GM13976 (cell line): ENCODE measurements around the gene TCFL5.

Experiments
- DNase-seq: peaks from one replicate; pipeline ENCODE4 v3.0.0; 2012; ENCODE audit warnings: low spot score
- in situ Hi-C: fragments of 300-500 bp; cut with MboI; formaldehyde crosslinking; loops from one replicate; pipeline ENCODE4 v1.12.0; 2022; ENCODE audit warnings: low sequenced_read_pairs, mixed read lengths, inconsistent platforms; ENCODE audit not compliant: unreplicated experiment
- TF ChIP-seq, protein P1 (sequence below): IDR thresholded peaks from 2 replicates; pipeline ENCODE4 v1.5.1; 2012; ENCODE audit warnings: borderline replicate concordance, mild to moderate bottlenecking; ENCODE audit not compliant: insufficient read depth; ENCODE audit errors: extremely low read depth, missing control alignments, control extremely low read depth

The TCFL5 gene

DNA sequence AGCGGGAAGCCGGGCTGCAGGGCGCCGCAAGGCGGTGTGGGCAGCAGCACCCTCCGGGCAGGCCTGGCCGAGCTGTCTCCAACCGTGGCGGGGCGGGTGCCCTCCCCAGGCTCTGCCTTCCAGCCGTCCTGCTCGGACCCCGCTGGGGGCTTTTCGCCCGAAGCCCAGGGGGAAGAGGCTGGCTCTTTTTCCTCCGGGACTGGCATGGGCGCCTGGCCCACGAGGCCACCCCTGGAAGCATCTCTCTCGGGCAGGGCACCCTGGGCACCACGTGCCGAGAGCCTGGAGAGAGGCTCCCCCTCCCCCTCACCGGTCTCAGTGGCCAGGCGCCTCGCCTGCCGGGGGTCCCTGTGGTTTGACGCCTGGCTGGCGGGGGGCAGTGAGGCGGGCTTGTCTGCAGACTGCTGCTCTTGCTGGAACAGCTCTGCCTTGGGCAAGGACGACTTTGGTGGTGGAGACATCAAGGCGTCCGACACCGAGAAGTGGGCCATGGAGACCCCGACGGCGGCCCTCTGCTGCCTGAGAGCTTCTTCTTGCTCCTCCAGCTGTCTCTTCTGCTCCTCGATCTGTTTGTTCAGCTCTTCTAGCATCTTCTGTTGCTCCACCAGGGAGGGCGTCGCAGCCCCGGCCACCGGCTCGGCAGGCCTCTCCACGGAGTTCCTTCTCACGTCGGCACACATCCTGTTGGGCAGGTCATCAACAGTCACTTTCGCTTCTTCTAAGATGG lies 19.5 kb upstream of the TCFL5 start:
- TF ChIP-seq, protein P1, sequence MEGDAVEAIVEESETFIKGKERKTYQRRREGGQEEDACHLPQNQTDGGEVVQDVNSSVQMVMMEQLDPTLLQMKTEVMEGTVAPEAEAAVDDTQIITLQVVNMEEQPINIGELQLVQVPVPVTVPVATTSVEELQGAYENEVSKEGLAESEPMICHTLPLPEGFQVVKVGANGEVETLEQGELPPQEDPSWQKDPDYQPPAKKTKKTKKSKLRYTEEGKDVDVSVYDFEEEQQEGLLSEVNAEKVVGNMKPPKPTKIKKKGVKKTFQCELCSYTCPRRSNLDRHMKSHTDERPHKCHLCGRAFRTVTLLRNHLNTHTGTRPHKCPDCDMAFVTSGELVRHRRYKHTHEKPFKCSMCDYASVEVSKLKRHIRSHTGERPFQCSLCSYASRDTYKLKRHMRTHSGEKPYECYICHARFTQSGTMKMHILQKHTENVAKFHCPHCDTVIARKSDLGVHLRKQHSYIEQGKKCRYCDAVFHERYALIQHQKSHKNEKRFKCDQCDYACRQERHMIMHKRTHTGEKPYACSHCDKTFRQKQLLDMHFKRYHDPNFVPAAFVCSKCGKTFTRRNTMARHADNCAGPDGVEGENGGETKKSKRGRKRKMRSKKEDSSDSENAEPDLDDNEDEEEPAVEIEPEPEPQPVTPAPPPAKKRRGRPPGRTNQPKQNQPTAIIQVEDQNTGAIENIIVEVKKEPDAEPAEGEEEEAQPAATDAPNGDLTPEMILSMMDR, result no peak
- in situ Hi-C loops, result no loop called here
- no peak for DNase-seq

DNA sequence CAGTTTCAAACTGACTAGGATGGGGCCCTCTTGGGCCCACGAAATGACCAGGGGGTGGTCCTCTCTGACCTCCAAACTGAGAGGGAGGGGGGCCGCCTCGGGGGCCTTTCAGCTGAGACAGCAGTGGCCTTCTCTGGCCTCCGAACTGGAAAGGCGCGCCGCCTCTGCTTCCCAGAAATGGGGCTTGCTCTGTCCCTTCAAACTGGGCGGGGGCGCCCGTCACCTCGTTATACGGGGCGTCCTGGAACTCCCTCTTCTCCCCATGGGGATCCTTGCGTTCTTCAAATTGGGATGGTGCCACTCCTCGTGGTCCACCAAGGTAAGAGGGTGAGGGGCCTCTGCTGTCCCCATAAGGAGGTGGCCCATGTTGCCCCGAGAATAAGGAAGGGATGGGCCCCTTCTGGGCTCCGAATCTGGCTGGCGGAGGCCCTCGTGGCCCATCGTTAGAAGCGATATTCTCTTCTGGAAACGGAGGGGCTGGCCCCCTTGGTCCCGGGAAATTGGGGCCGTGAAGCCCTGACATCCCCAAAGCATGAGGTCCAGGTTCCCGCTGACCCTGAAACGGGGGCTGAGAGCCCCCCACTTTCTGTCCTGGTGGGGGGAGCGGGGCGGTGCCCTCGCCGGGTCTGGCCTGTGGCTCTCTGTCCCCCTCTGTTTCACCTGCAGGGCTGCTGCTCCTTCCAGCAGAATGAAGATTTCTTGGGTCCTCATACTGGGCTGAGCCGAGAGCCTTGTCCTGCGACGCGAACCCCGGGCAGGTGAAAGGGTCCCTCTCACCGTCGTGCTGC lies 18.7 kb upstream of the TCFL5 start:
- in situ Hi-C loops, result no loop called here
- DNase-seq, result no peak
- TF ChIP-seq, protein P1, result no peak

DNA sequence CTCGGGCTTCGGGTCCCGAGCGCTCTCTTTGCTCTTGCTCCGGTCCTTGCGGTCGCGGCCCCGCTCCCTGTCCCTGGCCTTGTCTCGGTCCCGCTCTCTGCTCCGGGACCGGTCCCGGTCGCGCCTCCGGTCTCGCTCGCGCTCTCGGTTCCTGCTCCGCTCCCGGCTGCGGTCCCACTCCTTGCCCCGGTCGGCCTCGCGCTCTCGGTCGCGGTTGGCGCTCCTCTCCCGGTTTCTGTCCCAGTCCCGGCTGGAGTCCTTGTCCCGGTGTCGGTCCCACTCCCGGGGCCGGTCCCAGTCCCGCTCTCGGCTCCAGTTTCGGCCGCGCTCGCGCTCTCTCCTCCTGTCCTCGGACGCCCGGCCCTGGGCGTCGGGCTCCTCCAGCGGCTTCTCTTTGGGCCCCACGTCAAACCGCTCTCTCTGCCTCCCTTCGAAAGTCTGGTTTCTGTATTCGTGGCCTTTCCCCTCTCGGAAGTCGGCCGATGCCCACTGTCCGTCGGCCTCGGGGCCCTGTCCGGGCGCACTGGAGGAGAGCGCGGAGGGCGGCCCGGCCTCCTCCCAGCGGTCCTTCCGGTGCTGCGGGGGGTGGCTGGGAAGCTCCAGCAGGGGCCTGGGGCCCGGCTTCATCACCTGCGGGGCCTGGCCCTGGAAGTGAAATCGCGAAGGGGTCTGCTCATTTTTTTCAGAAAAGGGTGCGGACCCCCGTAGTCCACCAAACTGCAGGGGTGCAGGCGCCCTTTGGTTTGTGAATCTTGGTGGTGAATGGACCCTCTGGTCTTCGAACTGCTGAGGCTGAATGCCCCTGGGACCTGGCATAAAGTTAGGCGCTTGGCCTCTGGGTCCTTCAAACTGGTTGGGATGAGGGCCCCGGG lies 17.9 kb upstream of the TCFL5 start:
- TF ChIP-seq, protein P1, result no peak
- in situ Hi-C loops, result no loop called here
- DNase-seq, result no peak

DNA sequence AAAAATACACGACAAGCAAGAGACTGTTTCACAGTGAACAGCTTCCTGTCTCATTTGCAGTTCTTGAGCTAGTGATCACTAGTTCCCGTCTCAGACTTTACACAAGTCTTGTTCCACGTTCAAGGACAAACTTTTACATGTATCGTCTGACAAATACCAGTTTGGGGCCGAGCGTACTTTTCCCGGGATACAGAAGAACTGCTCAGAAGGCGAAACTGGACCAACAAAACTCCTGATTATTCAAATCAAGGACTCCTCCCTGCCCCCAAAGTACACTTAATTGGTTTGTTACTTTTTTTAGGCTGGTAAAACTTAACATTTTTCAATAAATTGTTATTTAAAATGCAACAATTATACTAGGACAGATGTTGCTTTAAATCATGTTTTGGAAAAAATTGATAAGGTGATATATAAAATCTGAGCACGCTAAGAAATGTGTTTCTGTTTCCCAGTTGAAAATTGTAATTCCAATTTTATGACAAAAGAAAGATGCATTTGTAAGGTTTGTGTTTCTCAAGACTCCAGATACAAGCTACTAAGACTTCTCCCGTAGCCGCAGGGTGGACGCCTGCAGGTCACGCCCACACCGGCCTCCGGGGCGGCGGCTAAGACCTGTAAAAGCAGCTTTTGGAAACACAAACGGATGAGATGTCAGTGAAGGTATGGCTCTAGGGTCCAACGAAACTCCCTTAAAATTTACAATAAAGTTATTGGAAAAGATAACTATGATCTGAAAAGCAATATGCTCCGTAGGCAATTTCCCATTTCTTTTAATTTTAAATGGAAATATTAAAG lies 16.8 kb upstream of the TCFL5 start:
- in situ Hi-C loops, result no loop called here

DNA sequence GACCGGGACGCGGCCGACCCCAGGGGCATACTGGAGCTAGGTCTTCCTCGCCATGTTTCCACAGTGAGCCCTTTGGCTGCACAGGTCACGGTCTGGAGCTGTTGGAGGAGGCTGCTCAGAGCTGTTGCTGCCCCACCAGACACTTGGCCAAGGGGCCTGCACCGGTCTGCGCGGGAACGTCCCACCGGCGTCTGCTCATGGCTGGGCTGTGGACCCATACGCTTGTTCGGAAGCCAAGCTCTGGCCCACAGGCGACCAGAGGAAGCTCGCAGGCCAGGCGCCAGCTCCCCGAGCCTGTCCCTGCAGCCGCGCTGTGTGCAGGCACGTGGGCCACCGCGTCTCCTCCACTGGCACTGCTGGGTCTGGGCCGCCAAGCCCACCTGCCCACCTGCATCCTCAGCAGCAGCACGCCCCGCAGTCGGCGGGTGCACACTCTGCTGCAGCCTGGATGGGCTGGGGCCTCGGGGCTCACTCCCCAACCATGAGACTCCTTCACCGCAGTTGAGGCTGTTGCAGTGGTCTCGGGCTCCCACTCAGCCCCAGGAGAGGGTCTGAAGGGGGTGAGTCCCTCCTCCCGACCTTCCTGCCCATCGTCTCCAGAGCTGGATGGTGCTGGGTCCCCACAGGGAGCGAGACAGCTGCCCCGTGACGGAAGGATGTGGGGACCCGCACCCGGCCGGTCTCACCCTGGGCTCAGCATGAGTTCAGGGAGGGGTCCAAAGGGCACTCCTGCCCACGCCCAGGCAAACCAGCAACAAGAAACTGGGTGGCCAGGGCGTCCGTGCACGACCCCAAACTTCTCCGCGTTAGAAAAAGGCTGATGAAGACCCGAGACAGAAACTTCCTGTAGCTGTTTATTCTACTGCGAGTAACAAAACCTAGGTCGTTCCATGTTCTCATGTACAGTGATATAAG lies 15.5 kb upstream of the TCFL5 start:
- in situ Hi-C loops, result no loop called here
- no peak for DNase-seq
- TF ChIP-seq, protein P1, result no peak

More for the DNA sequence above, 16.8 kb upstream of the TCFL5 start:
- DNase-seq, result no peak
- TF ChIP-seq, protein P1, result no peak
